GM12801 (cell line): ENCODE results near the gene C9orf50.

ENCODE experiments used
- CTCF ChIP-seq: IDR thresholded peaks from one replicate; pipeline ENCODE4 v1.5.1; 2011; ENCODE audit warnings: control low read depth; ENCODE audit not compliant: insufficient read length; ENCODE audit errors: extremely low read depth

The C9orf50 gene

GRCh38 chr9:129633848-129634247 is 12.9 kb upstream of the C9orf50 start:
- no peak for TF ChIP-seq CTCF

GRCh38 chr9:129633207-129633606 is 12.3 kb upstream of the C9orf50 start:
- TF ChIP-seq CTCF, result no peak

- TF ChIP-seq CTCF, result no peak
These were observed 11.6 kb upstream of the C9orf50 start for GRCh38 chr9:129632460-129632859.

GRCh38 chr9:129631674-129632129 is 10.8 kb upstream of the C9orf50 start:
- TF ChIP-seq CTCF, result no peak

GRCh38 chr9:129630967-129631673 is 10.2 kb upstream of the C9orf50 start:
- TF ChIP-seq CTCF, result no peak

GRCh38 chr9:129629251-129629820 is 8.4 kb upstream of the C9orf50 start:
- TF ChIP-seq CTCF, result no peak

- TF ChIP-seq CTCF, result no peak
These were observed 7.8 kb upstream of the C9orf50 start for GRCh38 chr9:129628709-129629108.
